PC-3 (cell line): ENCODE results near the gene EIF5.

Experiments
- EZH2 ChIP-seq: fragments of 300-600 bp; sonication (generic); IDR thresholded peaks from one replicate; pipeline ENCODE4 v1.6.1; 2017; ENCODE audit warnings: antibody characterized with exemption, mild to moderate bottlenecking, low read length; ENCODE audit not compliant: unreplicated experiment
- EZH2phosphoT487 ChIP-seq: fragments of 300-600 bp; sonication (generic); IDR thresholded peaks from 2 replicates; pipeline ENCODE4 v1.6.1; 2018; ENCODE audit warnings: mild to moderate bottlenecking, antibody characterized with exemption, low read length, borderline replicate concordance
- TF ChIP-seq, protein P1 (sequence below): fragments of 300-600 bp; sonication (generic); conservative IDR thresholded peaks from 2 replicates; pipeline ENCODE4 v1.5.1; 2017; ENCODE audit warnings: antibody characterized with exemption, low read depth, mild to moderate bottlenecking, low read length

DNA sequence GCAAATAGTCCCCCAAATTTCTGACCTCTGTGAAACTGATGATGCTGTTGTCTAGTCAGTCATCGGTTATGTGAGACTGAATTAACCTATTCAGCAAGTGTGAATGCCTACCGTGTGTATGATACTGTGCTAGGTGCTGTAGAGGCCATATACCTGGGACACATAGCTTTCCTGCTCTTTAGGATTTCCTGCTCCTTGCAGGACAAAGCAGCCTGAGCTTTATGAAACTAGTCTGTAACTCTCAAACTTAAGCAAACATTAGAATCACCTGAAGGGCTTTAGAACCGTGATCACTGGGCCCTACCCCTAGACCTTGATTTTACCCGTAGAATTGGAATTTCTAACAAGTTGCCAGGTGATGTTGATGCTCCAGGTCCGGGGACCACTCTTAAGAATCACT, 58.1 kb downstream of the EIF5 start:
- TF ChIP-seq, protein P1, sequence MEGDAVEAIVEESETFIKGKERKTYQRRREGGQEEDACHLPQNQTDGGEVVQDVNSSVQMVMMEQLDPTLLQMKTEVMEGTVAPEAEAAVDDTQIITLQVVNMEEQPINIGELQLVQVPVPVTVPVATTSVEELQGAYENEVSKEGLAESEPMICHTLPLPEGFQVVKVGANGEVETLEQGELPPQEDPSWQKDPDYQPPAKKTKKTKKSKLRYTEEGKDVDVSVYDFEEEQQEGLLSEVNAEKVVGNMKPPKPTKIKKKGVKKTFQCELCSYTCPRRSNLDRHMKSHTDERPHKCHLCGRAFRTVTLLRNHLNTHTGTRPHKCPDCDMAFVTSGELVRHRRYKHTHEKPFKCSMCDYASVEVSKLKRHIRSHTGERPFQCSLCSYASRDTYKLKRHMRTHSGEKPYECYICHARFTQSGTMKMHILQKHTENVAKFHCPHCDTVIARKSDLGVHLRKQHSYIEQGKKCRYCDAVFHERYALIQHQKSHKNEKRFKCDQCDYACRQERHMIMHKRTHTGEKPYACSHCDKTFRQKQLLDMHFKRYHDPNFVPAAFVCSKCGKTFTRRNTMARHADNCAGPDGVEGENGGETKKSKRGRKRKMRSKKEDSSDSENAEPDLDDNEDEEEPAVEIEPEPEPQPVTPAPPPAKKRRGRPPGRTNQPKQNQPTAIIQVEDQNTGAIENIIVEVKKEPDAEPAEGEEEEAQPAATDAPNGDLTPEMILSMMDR, result no peak
- TF ChIP-seq EZH2 (no peak), EZH2phosphoT487 (no peak)
